Liver (tissue), 9 donors: ENCODE results near the gene SUCLG2. TPM values are rescaled to one million over a fixed set of nuclear protein-coding genes. Genes with fewer than 3 reads are reported as not detected.

ENCODE experiments used
- DNase-seq: peaks from one replicate; pipeline ENCODE4 v3.0.0-alpha.2; 2017; ENCODE audit warnings: low spot score
- H3K27ac ChIP-seq, 2 donors: one replicate each; pipeline ENCODE4 v1.7.0; 2013; ENCODE audit warnings: inconsistent platforms in 2 of 2, low read length in 2 of 2, control low read depth in 1 of 2, low read depth in 1 of 2, mild to moderate bottlenecking in 1 of 2
- H3K27me3 ChIP-seq, 4 donors: one replicate each; pipeline versions ENCODE4 v1.6.1 to v1.7.0; 2013; ENCODE audit warnings: low read length in 3 of 4, inconsistent platforms in 1 of 4, mild to moderate bottlenecking in 1 of 4, moderate library complexity in 1 of 4; ENCODE audit not compliant: control insufficient read depth in 4 of 4, insufficient read depth in 4 of 4
- H3K36me3 ChIP-seq, 4 donors: one replicate each; pipeline versions ENCODE4 v1.6.1 to v1.7.0; 2013; ENCODE audit warnings: low read length in 3 of 4, mild to moderate bottlenecking in 3 of 4, low read depth in 1 of 4, moderate library complexity in 1 of 4; ENCODE audit not compliant: control insufficient read depth in 4 of 4, insufficient read depth in 3 of 4
- H3K4me1 ChIP-seq, 4 donors: one replicate each; pipeline versions ENCODE4 v1.6.1 to v1.7.0; 2013; ENCODE audit warnings: low read length in 3 of 4, mild to moderate bottlenecking in 3 of 4, moderate library complexity in 1 of 4; ENCODE audit not compliant: control insufficient read depth in 4 of 4, insufficient read depth in 4 of 4
- H3K4me3 ChIP-seq, 3 donors: one replicate each; pipeline versions ENCODE4 v1.6.1 to v1.7.0; 2013; ENCODE audit warnings: low read length in 3 of 3, control low read depth in 1 of 3, low read depth in 1 of 3, mild to moderate bottlenecking in 1 of 3
- H3K9ac ChIP-seq, 2 donors: one replicate each; pipeline ENCODE4 v1.7.0; 2013; ENCODE audit warnings: low read length in 2 of 2, mild to moderate bottlenecking in 2 of 2, moderate library complexity in 2 of 2, control low read depth in 1 of 2, low read depth in 1 of 2
- H3K9me3 ChIP-seq, 4 donors: one replicate each; pipeline versions ENCODE4 v1.6.1 to v1.7.0; 2013; ENCODE audit warnings: low read length in 3 of 4; ENCODE audit not compliant: control insufficient read depth in 4 of 4
- ATF3 ChIP-seq: IDR thresholded peaks from 2 replicates; pipeline ENCODE4 v1.6.1; 2016; ENCODE audit warnings: antibody characterized with exemption
- CTCF ChIP-seq: fragments of 150-350 bp; IDR thresholded peaks from 2 replicates; pipeline ENCODE4 v1.5.1; 2017; ENCODE audit warnings: improper control_type of control experiment, low read depth, low read length; ENCODE audit not compliant: missing input control
- EGR1 ChIP-seq, 2 donors: IDR thresholded peaks; 2 replicates each; pipeline ENCODE4 v1.6.1; 2016 to 2018; ENCODE audit warnings: antibody characterized with exemption in 2 of 2, low read depth in 2 of 2
- FOXA1 ChIP-seq: IDR thresholded peaks from 2 replicates; pipeline ENCODE4 v1.6.1; 2016; ENCODE audit warnings: antibody characterized with exemption
- FOXA2 ChIP-seq: IDR thresholded peaks from 2 replicates; pipeline ENCODE4 v1.6.1; 2016; ENCODE audit warnings: antibody characterized with exemption
- GABPA ChIP-seq, 2 donors: IDR thresholded peaks in 1 of 2; conservative IDR thresholded peaks in 1 of 2; 2 replicates each; pipeline ENCODE4 v1.6.1; 2016; ENCODE audit warnings: antibody characterized with exemption in 2 of 2, mild to moderate bottlenecking in 1 of 2, moderate library complexity in 1 of 2
- HNF4A ChIP-seq, 2 donors: conservative IDR thresholded peaks; 2 replicates each; pipeline ENCODE4 v1.6.1; 2016; ENCODE audit warnings: antibody characterized with exemption in 2 of 2, mild to moderate bottlenecking in 2 of 2
- HNF4G ChIP-seq: IDR thresholded peaks from 2 replicates; pipeline ENCODE4 v1.6.1; 2016; ENCODE audit warnings: antibody characterized with exemption
- JUND ChIP-seq, 2 donors: IDR thresholded peaks; 2 replicates each; pipeline ENCODE4 v1.6.1; 2016; ENCODE audit warnings: antibody characterized with exemption in 2 of 2
- MAX ChIP-seq: IDR thresholded peaks from 2 replicates; pipeline ENCODE4 v1.6.1; 2016; ENCODE audit warnings: antibody characterized with exemption
- NR2F2 ChIP-seq: IDR thresholded peaks from 2 replicates; pipeline ENCODE4 v1.6.1; 2016; ENCODE audit warnings: antibody characterized with exemption
- RAD21 ChIP-seq, 2 donors: IDR thresholded peaks; 2 replicates each; pipeline ENCODE4 v1.6.1; 2016; ENCODE audit warnings: antibody characterized with exemption in 2 of 2, mild to moderate bottlenecking in 2 of 2
- REST ChIP-seq: IDR thresholded peaks from 2 replicates; pipeline ENCODE4 v1.6.1; 2016; ENCODE audit warnings: antibody characterized with exemption, mild to moderate bottlenecking
- RXRA ChIP-seq, 2 donors: IDR thresholded peaks; 2 replicates each; pipeline ENCODE4 v1.6.1; 2017 to 2018; ENCODE audit warnings: antibody characterized with exemption in 2 of 2, mild to moderate bottlenecking in 1 of 2
- SP1 ChIP-seq: IDR thresholded peaks from 2 replicates; pipeline ENCODE4 v1.6.1; 2018; ENCODE audit warnings: antibody characterized with exemption, mild to moderate bottlenecking
- TAF1 ChIP-seq: conservative IDR thresholded peaks from 2 replicates; pipeline ENCODE4 v1.6.1; 2016; ENCODE audit warnings: antibody characterized with exemption, mild to moderate bottlenecking
- YY1 ChIP-seq: IDR thresholded peaks from 2 replicates; pipeline ENCODE4 v1.6.1; 2016; ENCODE audit warnings: antibody characterized with exemption, mild to moderate bottlenecking
- ZBTB33 ChIP-seq: IDR thresholded peaks from 2 replicates; pipeline ENCODE4 v1.6.1; 2016; ENCODE audit warnings: antibody characterized with exemption
- WGBS: extraction: QIAGEN DNeasy Blood & Tissue Kit; methylation state at CpG from one replicate; pipeline ENCODE4 v1.1.7; 2013; 5-methylcytosine and 5-hydroxymethylcytosine counted together
- polyA plus RNA-seq, 2 donors: library from polyadenylated mRNA; stranded (reverse) in 1 of 2; unstranded in 1 of 2; fragments of 200-250 nt in 1 of 2; fragments of >200 nt in 1 of 2; fragmentation: Nextera tagmentation in 1 of 2; extraction: Ambion mirVana in 1 of 2; gene quantifications; one replicate each; pipeline versions ENCODE4 v1.2.1 to v1.2.3, GENCODE V29; 2013 to 2015
- total RNA-seq, 2 donors: library from RNA; depleted of rRNA; stranded (reverse); fragments of >200 nt; gene quantifications; one replicate each; pipeline ENCODE4 v1.2.3, GENCODE V29; 2014
- donor health status: healthy.
- donor health status: healthy.
- donor health status: healthy.
- donor health status: healthy.
- donor health status: healthy.

SUCLG2 gene
- total and polyA plus RNA-seq, 4 donors = 45.3 to 114 (median 92.8) TPM

GRCh38 chr3:67662733-67663132 lies 8.3 kb upstream of the SUCLG2 start:
- WGBS = 94% methylated on average over 3 of the region's 3 CpGs
- no peaks in the 10 kb centered on the region for H3K27me3 ChIP-seq
- H3K4me1 ChIP-seq = peaks cover 0 to 1% (median 0%) of the 10 kb centered on the region in 4 donors
- no peaks in the 10 kb centered on the region for H3K9me3 ChIP-seq
- H3K4me3 ChIP-seq = no peak overlapping the region
- no peak overlapping the region for H3K9ac ChIP-seq
- no peak overlapping the region for H3K27ac ChIP-seq
- no peaks in the 10 kb centered on the region for H3K36me3 ChIP-seq
- no peak for TF ChIP-seq MAX
- TF ChIP-seq HNF4G = no peak
- TF ChIP-seq RAD21 (IDR thresholded peaks at IDR 0.05) = no peak
- no peak for TF ChIP-seq CTCF
- no peak for TF ChIP-seq EGR1 (IDR thresholded peaks at IDR 0.05; ENCODE audit: low read depth in 2 of 2)
- no peak for TF ChIP-seq TAF1
- no peak for TF ChIP-seq FOXA1
- no peak for TF ChIP-seq SP1
- TF ChIP-seq HNF4A (conservative IDR thresholded peaks at IDR 0.05) = no peak
- TF ChIP-seq RXRA (IDR thresholded peaks at IDR 0.05) = no peak
- TF ChIP-seq GABPA (IDR thresholded peaks at IDR 0.05 in 1 of 2, conservative IDR thresholded peaks at IDR 0.05 in 1 of 2) = no peak
- no peak for TF ChIP-seq FOXA2
- TF ChIP-seq REST = no peak
- TF ChIP-seq ATF3 = no peak
- no peak for TF ChIP-seq JUND (IDR thresholded peaks at IDR 0.05)
- no peak for TF ChIP-seq YY1
- no peak for TF ChIP-seq NR2F2
- TF ChIP-seq ZBTB33 = no peak
- DNase-seq = no peak
